HCEC 1CT (cell line): Measurements from ENCODE around the gene VN1R5.
"Not testable (repeated sequence)": the region's sequence is repeated elsewhere in the genome, so short reads cannot be mapped to it uniquely, and the experiment has no call there.

Experiments
- DNase-seq: peaks from one replicate; pipeline ENCODE4 v3.0.0-alpha.2; 2017

VN1R5 gene

GRCh38 chr1:247274605-247275256 lies 18.9 kb downstream of the VN1R5 start:
- no peak for DNase-seq

- DNase-seq = no peak
These were observed 21.3 kb downstream of the VN1R5 start for GRCh38 chr1:247277191-247277590.

- DNase-seq = no peak
These were observed 25.2 kb downstream of the VN1R5 start for GRCh38 chr1:247281001-247281574.

GRCh38 chr1:247286134-247286670 lies 30.3 kb downstream of the VN1R5 start:
- DNase-seq = no peak

GRCh38 chr1:247287460-247287859 lies 31.6 kb downstream of the VN1R5 start:
- DNase-seq = no peak

- DNase-seq = no peak
These were observed 32.5 kb downstream of the VN1R5 start for GRCh38 chr1:247288341-247288740.

- not testable (repeated sequence) for DNase-seq
These were observed 33.5 kb downstream of the VN1R5 start for GRCh38 chr1:247289274-247289892.

- no peak for DNase-seq
These were observed 34.7 kb downstream of the VN1R5 start for GRCh38 chr1:247290576-247290975.

GRCh38 chr1:247291161-247291560 lies 35.3 kb downstream of the VN1R5 start:
- DNase-seq = no peak

GRCh38 chr1:247291833-247292561 lies 36.1 kb downstream of the VN1R5 start:
- DNase-seq = no peak

- peak; percentile 14 for DNase-seq
These were observed 37.2 kb downstream of the VN1R5 start for GRCh38 chr1:247293047-247293446.

GRCh38 chr1:247294282-247294681 lies 38.4 kb downstream of the VN1R5 start:
- DNase-seq = peak; percentile 88

GRCh38 chr1:247295274-247295684 lies 39.4 kb downstream of the VN1R5 start:
- DNase-seq = no peak

GRCh38 chr1:247295746-247296145 lies 39.9 kb downstream of the VN1R5 start:
- no peak for DNase-seq

GRCh38 chr1:247296599-247297180 lies 40.8 kb downstream of the VN1R5 start:
- DNase-seq = no peak

- DNase-seq = no peak
These were observed 41.6 kb downstream of the VN1R5 start for GRCh38 chr1:247297263-247298123.

- DNase-seq = no peak
These were observed 42.2 kb downstream of the VN1R5 start for GRCh38 chr1:247298124-247298481.

- no peak for DNase-seq
These were observed 42.8 kb downstream of the VN1R5 start for GRCh38 chr1:247298701-247299100.

- DNase-seq = no peak
These were observed 44.0 kb downstream of the VN1R5 start for GRCh38 chr1:247299723-247300381.

- no peak for DNase-seq
These were observed 44.8 kb downstream of the VN1R5 start for GRCh38 chr1:247300491-247301175.

GRCh38 chr1:247301176-247301540 lies 45.3 kb downstream of the VN1R5 start:
- no peak for DNase-seq
